Measurements from ENCODE around the gene TCEAL4.
"Not testable (repeated sequence)": the region's sequence is repeated elsewhere in the genome, so short reads cannot be mapped to it uniquely, and the experiment has no call there.

The TCEAL4 gene

DNA sequence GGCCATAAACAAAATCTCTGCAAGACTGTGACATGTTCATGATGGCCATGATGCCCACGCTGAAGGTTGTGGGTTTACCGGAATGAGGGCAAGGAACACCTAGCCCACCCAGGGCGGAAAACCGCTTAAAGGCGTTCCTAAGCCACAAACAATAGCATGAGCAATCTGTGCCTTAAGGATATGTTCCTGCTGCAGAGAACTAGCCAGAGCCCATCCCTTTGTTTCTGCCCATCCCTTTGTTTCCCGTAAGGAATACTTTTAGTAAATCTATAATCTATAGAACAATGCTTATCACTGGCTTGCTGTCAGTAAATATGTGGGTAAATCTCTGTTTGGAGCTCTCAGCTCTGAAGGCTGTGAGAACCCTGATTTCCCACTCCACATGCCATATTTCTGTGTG, 9.9 kb downstream of the TCEAL4 start:
- DNase-seq = not testable (repeated sequence)

DNA sequence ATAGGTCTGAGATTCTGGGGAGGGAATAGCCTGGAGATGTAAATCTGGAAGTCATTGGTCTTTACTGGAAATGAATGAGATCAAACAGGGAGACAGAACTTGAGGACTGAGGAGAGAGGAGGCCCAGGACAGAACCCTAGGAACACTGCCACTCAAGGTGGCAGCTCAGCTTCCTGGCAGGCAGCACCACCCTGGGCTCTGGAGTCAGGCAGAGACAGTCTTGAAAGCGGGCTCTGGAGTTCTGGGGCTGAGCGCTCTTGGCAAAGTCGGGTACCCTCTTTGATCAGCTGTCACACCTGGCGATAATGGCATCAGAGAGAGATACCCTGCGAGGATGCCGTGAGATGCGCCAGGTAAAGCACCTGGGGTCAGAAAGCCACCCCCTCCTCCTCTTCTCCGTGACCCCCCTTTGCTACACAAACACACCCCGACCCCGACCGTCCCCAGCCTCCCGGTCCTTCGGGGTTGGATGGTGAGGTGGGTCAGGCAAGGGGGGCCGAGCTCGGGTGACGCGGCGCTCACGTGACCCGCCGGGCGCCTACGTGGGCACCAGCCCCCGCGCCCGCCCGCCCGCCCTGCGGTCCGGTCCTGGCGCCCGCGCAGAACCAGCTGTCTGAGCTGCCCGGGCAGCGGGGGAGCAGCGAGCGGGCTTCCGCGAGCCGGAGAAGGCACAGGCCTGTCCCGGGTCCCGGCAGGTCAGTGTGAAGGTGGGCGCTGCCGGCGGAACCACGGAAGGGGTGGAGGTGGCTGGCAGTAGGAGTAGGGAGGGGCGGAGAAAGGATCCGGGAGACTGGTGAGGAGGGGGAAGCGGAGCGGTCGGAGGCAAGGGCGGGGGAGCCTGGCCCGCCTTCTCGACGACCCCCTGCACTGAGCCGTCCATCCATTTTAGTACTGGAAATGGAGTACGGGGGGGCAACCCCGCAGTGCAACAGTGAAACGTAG, 22.3 kb downstream of the TCEAL4 start, which contains the start of gene TCEAL3:
TSS of gene TCEAL3 (plus strand) at position 600 of the 942 bp plus-strand sequence. CDS start 1,102 bp downstream, outside the sequence.
- no peak for DNase-seq

DNA sequence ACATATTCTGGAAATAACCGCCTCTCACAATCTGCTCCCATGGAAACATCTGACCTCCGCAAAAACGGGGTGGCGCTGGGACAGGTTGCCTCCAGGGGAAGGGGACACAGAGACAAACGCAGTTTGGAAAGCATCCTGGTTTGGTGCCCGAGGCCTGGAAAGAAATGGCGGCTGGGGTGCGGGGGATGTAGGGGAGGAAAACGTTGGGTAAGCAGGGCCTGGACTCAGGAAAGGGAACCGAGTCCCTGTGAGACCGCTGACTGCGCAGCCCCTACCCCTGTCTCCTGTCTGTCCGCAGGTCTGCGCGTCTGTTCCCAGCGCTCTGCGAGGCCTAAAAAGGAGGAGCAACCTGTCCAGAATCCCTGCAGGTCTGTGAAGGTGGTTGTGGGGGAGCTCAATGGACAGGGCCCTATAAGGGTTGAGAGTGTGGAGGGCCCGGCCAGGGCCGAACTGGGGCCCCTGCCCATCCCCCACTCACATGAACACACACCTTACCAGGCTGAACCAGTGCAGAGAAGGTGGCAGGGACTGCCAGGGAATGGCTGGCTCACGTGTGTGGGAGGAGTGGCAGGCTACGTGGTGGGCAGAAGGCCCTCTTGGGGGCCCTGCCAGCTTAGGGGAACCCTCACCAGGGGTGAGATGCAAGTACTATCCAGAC, 23.1 kb downstream of the TCEAL4 start:
- no peak for DNase-seq

DNA sequence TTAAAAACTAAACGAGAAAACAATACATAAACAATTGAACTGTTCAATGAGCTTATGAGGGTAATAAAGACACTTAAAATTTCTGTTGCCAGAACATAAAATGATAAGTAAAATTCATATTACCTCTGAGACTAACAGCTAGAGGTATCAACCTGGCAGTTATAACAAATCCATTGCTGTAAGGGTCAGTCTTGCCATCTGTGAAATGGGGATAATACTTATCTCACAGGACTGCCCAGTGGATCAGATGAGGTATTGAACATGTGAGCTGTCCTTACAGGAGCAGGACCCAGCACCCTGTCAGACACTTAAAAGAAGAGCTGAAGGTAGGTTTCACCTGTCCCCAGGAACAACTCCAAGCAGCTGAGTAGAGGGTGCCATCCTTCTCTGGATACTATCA, 25.0 kb downstream of the TCEAL4 start:
- DNase-seq = no peak

DNA sequence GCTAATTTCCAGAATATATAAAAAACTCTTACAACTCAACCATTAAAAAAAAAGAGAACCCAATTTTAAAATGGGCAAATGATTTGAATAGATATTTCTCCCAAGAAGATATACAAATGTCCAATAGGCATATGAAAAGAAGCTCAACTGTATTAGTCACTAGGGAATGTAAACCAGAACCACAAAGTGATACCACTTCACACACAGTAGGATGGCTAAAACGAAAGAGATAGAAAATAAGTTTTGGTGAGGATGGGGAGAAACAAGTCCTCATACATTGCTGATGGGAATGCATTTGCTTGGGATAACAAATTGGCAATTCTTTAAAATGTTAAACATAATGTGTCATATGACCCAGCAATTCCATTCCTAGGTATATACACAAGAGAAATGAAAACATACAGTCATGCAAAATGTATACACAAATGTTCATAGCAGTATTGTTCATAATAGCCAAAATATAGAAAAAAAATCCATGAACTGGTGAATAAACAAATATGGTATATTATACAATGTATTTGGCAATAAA, 28.1 kb downstream of the TCEAL4 start:
- DNase-seq = no peak

DNA sequence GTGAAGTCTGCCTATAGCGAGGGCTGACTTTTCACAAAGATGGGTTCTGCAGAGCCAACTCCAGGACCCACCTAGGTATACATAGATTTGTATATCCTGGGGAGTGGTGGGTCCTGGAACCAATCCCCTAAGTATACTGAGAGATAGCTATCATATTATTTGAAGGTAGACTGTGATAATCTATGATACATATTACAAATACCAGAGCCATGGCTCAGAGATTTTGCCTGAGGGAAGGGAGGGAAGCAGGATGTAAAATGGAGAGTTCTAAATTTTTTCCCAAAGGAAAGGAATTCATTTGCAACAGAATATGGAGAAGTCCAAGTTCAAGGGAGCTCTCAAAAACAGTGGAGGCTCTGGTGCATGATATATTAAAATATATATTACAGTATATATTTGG, 29.7 kb downstream of the TCEAL4 start:
- no peak for DNase-seq

DNA sequence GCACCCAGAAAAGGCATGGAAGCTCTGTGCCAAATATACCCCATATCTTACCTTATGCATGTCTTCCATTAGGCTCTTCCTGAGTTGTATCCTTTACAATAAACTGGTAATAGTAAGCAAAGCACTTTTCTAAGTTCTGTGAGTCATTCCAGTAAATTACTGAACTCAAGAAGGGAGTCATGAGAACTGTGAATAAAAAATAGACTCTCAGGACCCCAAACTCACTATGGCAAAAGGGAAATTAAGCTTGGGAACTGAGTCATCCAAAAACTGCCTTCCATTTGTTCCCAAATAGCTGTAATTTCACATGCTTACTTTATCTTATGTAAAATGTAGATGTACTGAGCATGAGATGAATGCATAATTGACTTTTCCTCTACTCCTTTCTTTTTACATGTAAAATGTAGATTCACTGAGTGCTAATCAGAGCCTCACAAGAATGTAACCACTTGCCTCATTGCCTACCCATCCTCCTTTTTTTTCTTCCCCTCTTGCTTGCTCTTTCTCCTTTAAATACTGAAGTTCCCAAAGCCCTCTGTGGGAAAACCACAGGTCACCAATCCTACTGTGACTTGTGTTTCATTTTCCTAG, 30.6 kb downstream of the TCEAL4 start:
- no peak for DNase-seq

DNA sequence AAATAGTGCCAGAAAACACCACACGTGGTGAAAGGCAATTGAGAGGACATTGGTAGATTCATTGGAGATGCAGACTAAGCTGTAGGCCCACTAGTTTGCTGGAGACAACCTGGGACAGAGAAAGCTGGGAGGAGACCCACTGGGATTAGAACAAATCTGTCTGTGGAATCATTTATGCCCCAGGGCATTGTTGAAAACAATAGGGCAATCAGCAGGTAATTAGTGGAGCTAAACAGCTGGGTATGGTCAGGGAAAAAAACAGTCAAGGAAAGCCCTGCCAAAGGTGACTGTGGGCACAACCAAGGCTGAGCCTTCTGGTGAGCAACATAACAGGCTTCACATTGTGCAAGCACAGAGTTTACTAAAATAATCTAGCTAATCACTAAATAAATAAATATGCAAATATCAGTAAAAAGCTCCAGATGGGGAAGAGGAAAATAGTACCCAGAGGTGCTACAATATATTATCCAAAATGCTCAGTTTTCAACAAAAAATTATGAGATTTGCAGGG, 31.4 kb downstream of the TCEAL4 start:
- no peak for DNase-seq

DNA sequence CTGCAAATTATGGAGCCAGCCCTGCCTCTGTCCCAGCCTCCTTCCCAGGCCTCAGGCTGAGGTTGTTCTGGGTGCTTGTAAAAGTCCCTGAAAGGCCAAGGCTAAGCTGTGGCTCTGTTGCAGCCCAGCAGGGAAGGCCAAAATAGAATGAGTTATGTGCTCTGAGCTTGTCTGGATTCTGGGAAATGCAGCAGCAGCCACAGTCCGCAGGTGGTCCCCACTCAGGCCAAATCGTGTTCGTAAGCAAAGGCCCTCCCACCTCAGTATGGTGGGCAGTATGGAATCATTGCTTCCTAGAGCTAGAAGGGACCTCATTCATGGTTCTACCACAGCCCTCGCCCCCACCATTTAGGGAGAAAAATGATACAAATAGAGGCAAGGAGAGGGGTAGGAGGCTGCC, 38.8 kb downstream of the TCEAL4 start:
- no peak for DNase-seq

DNA sequence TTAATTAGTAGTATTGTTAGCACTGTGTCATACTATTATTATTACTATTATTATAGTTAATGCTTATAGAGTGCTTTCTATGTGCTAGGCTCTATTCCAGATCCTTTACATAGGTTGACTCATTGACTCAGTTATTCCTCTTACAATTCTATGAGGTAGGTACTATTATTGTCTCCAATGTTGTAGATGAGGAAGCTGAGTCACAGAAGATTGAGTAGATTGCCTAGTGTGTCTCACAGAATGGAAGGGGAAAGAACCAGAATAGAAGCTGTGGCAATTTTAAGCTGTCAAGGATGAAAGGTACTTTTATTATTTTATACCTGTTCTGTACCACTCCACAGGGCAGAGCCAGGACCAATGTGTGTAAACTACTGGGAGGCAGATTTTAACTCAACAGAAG, 41.5 kb downstream of the TCEAL4 start:
- DNase-seq = no peak

DNA sequence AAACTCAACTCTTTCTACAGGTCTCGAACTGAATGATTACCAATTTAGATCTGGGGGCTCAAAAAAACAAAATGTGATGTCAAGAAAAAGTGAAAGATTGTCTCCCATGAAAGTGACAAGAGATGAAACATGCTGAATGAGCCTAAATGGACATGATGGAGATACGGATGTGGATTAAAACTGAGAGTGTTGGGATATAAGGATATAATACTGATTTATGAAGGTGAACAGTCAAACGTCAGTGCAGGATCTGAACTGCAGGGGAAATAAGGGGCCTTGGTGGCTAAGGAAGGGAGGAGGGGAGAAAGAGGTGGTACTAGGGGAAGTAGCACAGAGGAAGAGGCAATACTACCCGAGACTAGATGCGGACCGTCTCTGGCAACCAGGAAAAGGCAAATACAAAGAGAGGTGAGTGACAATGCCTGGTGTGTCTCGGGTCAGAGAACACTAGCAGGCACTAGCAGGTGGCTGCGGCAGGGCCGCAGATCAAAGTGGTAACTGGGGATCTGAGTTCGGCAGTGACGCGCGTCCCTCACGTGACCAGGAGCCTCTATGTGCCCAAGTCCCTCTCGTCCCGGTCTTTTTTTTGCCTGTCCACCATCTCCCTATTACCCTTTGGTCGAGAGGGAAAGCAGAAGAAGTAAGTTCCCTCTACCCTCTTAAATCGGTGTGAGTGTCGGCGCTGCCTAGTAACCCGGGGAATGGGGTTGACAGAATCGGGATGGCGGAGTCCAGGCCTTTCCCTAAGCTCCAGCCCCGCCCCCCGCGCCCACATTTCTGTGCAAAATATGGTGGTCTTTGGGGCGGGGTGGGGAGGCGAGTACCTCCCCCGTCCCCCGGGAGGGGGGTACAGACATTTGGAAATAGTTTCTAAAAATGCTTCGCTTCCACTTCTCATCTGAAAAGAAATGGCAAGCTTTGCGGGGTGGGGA, 43.3 kb downstream of the TCEAL4 start, which contains the start of gene TCEAL1:
TSS of gene TCEAL1 (plus strand) at position 590 of the 932 bp plus-strand sequence. CDS start 942 bp downstream, outside the sequence.
- no peak for DNase-seq

DNA sequence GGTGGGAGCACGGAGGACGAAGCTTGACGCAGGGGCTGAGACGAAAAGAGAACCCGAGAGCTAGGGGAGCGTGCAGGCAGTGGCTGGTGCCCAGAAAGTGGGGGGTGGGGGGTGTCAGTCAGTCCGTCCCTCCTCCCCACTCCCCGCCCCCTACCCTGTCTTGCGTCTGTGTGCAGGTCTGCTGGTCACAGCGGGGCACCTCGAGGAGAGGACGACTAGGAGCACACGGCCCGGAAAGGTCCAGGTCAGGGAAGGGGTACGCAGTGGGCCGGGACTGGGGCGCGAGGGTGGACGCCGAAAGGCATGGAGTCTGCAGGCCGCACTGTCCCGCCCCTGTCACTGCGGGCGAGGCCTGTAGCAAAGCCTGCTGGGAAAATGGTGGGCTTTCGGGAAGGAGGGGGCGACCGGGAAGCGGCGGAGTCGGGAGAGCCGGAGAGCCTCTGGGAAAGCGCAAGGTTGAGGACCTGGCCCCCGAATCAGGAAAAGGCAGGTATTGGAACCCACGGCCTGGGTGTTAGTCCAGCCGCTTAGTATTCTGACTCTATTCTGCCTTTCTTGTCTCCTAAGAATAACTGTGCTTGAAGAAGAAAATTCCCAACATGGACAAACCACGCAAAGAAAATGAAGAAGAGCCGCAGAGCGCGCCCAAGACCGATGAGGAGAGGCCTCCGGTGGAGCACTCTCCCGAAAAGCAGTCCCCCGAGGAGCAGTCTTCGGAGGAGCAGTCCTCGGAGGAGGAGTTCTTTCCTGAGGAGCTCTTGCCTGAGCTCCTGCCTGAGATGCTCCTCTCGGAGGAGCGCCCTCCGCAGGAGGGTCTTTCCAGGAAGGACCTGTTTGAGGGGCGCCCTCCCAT, 44.2 kb downstream of the TCEAL4 start:
- peak; percentile 35 for DNase-seq

DNA sequence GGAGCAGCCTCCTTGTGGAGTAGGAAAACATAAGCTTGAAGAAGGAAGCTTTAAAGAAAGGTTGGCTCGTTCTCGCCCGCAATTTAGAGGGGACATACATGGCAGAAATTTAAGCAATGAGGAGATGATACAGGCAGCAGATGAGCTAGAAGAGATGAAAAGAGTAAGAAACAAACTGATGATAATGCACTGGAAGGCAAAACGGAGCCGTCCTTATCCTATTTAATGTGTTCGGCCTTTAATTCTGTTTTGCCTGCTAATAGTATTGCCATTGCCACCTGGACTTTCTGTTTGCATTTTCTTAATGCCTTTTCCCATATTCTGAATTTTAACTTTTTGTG, 44.8 kb downstream of the TCEAL4 start:
- no peak for DNase-seq

DNA sequence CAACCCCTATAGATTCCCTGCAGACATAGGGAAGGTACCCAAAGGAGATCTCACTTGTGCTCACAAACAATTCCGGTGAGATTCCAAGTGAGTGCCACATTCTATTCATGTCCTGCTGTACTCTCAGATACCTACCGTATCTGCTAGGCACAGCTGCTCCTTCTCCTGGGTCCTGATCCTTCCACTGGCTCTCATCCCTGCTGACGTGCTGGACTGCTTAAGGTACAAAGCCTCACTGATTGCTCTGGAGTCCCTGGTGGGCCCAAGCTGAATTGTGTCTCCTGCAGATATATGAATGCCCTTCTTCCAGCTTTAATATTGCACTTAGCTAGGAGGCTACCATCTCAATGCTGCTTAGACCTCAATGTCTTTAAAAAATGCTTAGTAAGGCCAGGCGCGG, 45.8 kb downstream of the TCEAL4 start:
- DNase-seq = no peak

DNA sequence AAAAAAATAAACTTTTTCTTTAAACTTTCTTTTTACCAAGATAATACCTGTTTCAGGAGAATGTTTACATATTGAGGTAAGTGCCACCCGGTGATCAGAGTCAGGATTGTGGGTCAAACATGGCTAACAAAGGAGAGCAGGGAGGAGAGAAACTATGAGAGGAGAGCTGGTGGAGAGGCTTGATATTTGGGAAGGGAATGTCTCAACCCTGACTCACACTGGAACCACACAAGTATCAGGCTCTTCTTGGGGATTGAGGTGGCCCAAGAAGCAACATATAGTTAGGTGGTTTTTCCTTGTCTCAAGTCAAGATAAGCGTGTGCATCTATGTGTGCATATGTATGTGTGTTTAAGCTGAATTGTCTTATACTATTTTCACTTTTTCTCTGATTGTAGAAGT, 50.1 kb downstream of the TCEAL4 start:
- no peak for DNase-seq

Measured in amniotic stem cell (primary cell).